HepG2 (cell line): ENCODE results near the gene RFFL. TPM values are rescaled to one million over a fixed set of nuclear protein-coding genes. Genes with fewer than 3 reads are reported as not detected.

Experiments used
- KIAA2018 ChIP-seq: sonication (generic); formaldehyde crosslinking; IDR thresholded peaks from 2 replicates; pipeline ENCODE4 v1.5.0; 2020; ENCODE audit warnings: mild to moderate bottlenecking, missing genetic modification reagents, borderline replicate concordance
- MED13 ChIP-seq: sonication (generic); formaldehyde crosslinking; IDR thresholded peaks from 2 replicates; pipeline ENCODE4 v1.5.0; 2020; ENCODE audit warnings: missing genetic modification reagents
- NR2F2 ChIP-seq: IDR thresholded peaks from 2 replicates; pipeline ENCODE4 v1.6.1; 2012; ENCODE audit warnings: low read depth, inconsistent platforms, borderline replicate concordance
- PAXIP1 ChIP-seq: sonication (generic); formaldehyde crosslinking; conservative IDR thresholded peaks from 2 replicates; pipeline ENCODE4 v1.4.0; 2020; ENCODE audit warnings: mild to moderate bottlenecking, missing genetic modification reagents, moderate library complexity
- REXO4 ChIP-seq: sonication (generic); formaldehyde crosslinking; IDR thresholded peaks from 2 replicates; pipeline ENCODE4 v1.8.0; 2022; ENCODE audit warnings: missing genetic modification reagents, mild to moderate bottlenecking, borderline replicate concordance
- SRSF9 ChIP-seq: fragments of 200-400 bp; formaldehyde crosslinking; IDR thresholded peaks from 2 replicates; pipeline ENCODE4 v1.6.1; 2018; ENCODE audit warnings: borderline replicate concordance, mild to moderate bottlenecking, low read depth, low read length; ENCODE audit not compliant: insufficient read depth, poor library complexity, severe bottlenecking
- TEAD3 ChIP-seq: optimal IDR thresholded peaks from 2 replicates; pipeline ENCODE3; 2016; ENCODE audit warnings: borderline replicate concordance
- ZBTB4 ChIP-seq: sonication (generic); formaldehyde crosslinking; IDR thresholded peaks from 2 replicates; pipeline ENCODE4 v1.4.0; 2020; ENCODE audit warnings: missing genetic modification reagents, mild to moderate bottlenecking, borderline replicate concordance
- ZNF562 ChIP-seq: sonication (generic); formaldehyde crosslinking; IDR thresholded peaks from 2 replicates; pipeline ENCODE4 v1.8.0; 2022; ENCODE audit warnings: missing genetic modification reagents, borderline replicate concordance
- polyA plus RNA-seq, 8 experiments: library from polyadenylated mRNA; depleted of rRNA in 3 of 8; stranded (reverse) in 7 of 8; unstranded in 1 of 8; fragments of >200 nt; fragmentation: Illumina TruSeq in 4 of 8; extraction: Trizol in 4 of 8; gene quantifications; 2 replicates each; pipeline versions ENCODE4 v1.2.1 to v1.2.3, GENCODE V29; 2011 to 2016; ENCODE audit warnings: low read depth in 4 of 8, missing spikeins in 1 of 8, mixed read lengths in 1 of 8; ENCODE audit not compliant: insufficient read depth in 1 of 8
- total RNA-seq, 5 experiments: library from RNA; depleted of rRNA; stranded (reverse); fragments of >200 nt; fragmentation: Illumina TruSeq; extraction: Trizol; gene quantifications; 2 replicates each; pipeline ENCODE4 v1.2.3, GENCODE V29; 2016; ENCODE audit warnings: low read depth in 1 of 5

Gene RFFL
- total and polyA plus RNA-seq, 2 of the 13 experiments (the other 11 are each of a cell fraction or from before 2014, with no cell fraction given) = 24.3 to 48.6 TPM

- no peak for TF ChIP-seq KIAA2018 (CRISPR knock-in tag)
- no peak for TF ChIP-seq MED13 (CRISPR knock-in tag)
- no peak for TF ChIP-seq REXO4
- TF ChIP-seq NR2F2 = no peak
- TF ChIP-seq SRSF9 = no peak
- TF ChIP-seq PAXIP1 (CRISPR knock-in tag) = peak; percentile 80
- TF ChIP-seq ZNF562 (CRISPR knock-in tag) = no peak
- no peak for TF ChIP-seq ZBTB4 (CRISPR knock-in tag)
- TF ChIP-seq TEAD3 (CRISPR knock-in tag) = peak; percentile 93
These were observed 16.3 kb upstream of the RFFL start (continued) for GRCh38 chr17:35079547-35080423.
